Ureter (tissue), 1 donor: ENCODE results near the gene ABCG2. TPM values are rescaled to one million over a fixed set of nuclear protein-coding genes. Genes with fewer than 3 reads are reported as not detected.

ENCODE experiments used
- DNase-seq: peaks from one replicate; pipeline ENCODE4 v3.0.0-alpha.2; 2020; ENCODE audit warnings: low spot score
- total RNA-seq: library from RNA; stranded (reverse); gene quantifications from one replicate; pipeline ENCODE4 v1.2.4, GENCODE V29; 2023
- donor health status: DM: yes; HTN: yes; CAD: no.

Gene ABCG2
- total RNA-seq, result 6.3 TPM

- DNase-seq, result no peak
Observed at GRCh38 chr4:88158489-88159228, at the start of gene ABCG2. Gene ABCG2 (minus strand): TSS chr4:88158639. CDS start chr4:88139995, 18,644 bp downstream.

- no peak for DNase-seq
Observed at GRCh38 chr4:88208156-88208555, 49.7 kb upstream of the ABCG2 start.

GRCh38 chr4:88207171-88207570 is 48.7 kb upstream of the ABCG2 start:
- no peak for DNase-seq

- no peak for DNase-seq
Observed at GRCh38 chr4:88204882-88205281, 46.4 kb upstream of the ABCG2 start.

GRCh38 chr4:88202443-88202842 is 44.0 kb upstream of the ABCG2 start:
- no peak for DNase-seq

- no peak for DNase-seq
Observed at GRCh38 chr4:88200186-88200585, 41.7 kb upstream of the ABCG2 start.

- DNase-seq, result no peak
Observed at GRCh38 chr4:88196523-88197185, 38.2 kb upstream of the ABCG2 start.

GRCh38 chr4:88196013-88196365 is 37.5 kb upstream of the ABCG2 start:
- DNase-seq, result no peak

- no peak for DNase-seq
Observed at GRCh38 chr4:88195328-88196012, 37.0 kb upstream of the ABCG2 start.

- no peak for DNase-seq
Observed at GRCh38 chr4:88191404-88191803, 33.0 kb upstream of the ABCG2 start.

GRCh38 chr4:88189881-88190585 is 31.6 kb upstream of the ABCG2 start:
- no peak for DNase-seq

GRCh38 chr4:88189418-88189738 is 30.9 kb upstream of the ABCG2 start:
- DNase-seq, result no peak

- DNase-seq, result no peak
Observed at GRCh38 chr4:88188738-88189417, 30.4 kb upstream of the ABCG2 start.

- DNase-seq, result no peak
Observed at GRCh38 chr4:88187766-88188165, 29.3 kb upstream of the ABCG2 start.

GRCh38 chr4:88185906-88186305 is 27.5 kb upstream of the ABCG2 start:
- DNase-seq, result no peak

GRCh38 chr4:88179261-88179660 is 20.8 kb upstream of the ABCG2 start:
- DNase-seq, result no peak

GRCh38 chr4:88178626-88179231 is 20.3 kb upstream of the ABCG2 start:
- no peak for DNase-seq

- DNase-seq, result no peak
Observed at GRCh38 chr4:88177983-88178625, 19.7 kb upstream of the ABCG2 start.

GRCh38 chr4:88172987-88173386 is 14.5 kb upstream of the ABCG2 start:
- DNase-seq, result no peak

- no peak for DNase-seq
Observed at GRCh38 chr4:88171206-88171605, 12.8 kb upstream of the ABCG2 start.

GRCh38 chr4:88169298-88169697 is 10.9 kb upstream of the ABCG2 start:
- no peak for DNase-seq
